GM23338 (cell line): ENCODE results near the gene PRPF18. TPM values are rescaled to one million over a fixed set of nuclear protein-coding genes. Genes with fewer than 3 reads are reported as not detected.

Source experiments
- ATAC-seq: fragments of 200-7000 bp; cut with Tn5 transposase; 3 replicates; pipeline ENCODE4 v1.9.1; 2020
- DNase-seq: peaks from one replicate; pipeline ENCODE4 v3.0.0-alpha.2; 2015; ENCODE audit warnings: low spot score
- H2AFZ ChIP-seq: fragments of 200-600 bp; sonication (generic); 2 replicates; pipeline ENCODE4 v1.8.0; 2016; ENCODE audit warnings: antibody characterized with exemption, mild to moderate bottlenecking, moderate library complexity
- H3F3A ChIP-seq: fragments of 200-600 bp; sonication (generic); replicated peaks from 2 replicates; pipeline ENCODE4 v1.8.0; 2017; ENCODE audit warnings: antibody characterized with exemption, mixed run types, low read depth
- H3K27ac ChIP-seq: fragments of 200-600 bp; sonication (generic); 2 replicates; pipeline ENCODE4 v1.6.1; 2016; ENCODE audit warnings: low read depth
- H3K27me3 ChIP-seq: fragments of 200-600 bp; sonication (generic); 2 replicates; pipeline ENCODE4 v1.8.0; 2016; ENCODE audit warnings: mild to moderate bottlenecking, mixed run types, moderate library complexity; ENCODE audit not compliant: insufficient read depth
- H3K36me3 ChIP-seq: fragments of 200-600 bp; sonication (generic); 2 replicates; pipeline ENCODE4 v1.8.0; 2016; ENCODE audit warnings: mild to moderate bottlenecking; ENCODE audit not compliant: insufficient read depth
- H3K4me1 ChIP-seq: fragments of 200-600 bp; sonication (generic); 2 replicates; pipeline ENCODE4 v1.8.0; 2016; ENCODE audit warnings: mild to moderate bottlenecking, moderate library complexity; ENCODE audit not compliant: insufficient read depth
- H3K4me2 ChIP-seq: fragments of 200-600 bp; sonication (generic); 2 replicates; pipeline ENCODE4 v1.7.1; 2017; ENCODE audit warnings: mixed run types
- H3K4me3 ChIP-seq: fragments of 200-600 bp; sonication (generic); 2 replicates; pipeline ENCODE4 v1.6.1; 2016; ENCODE audit warnings: mixed run types
- H3K79me2 ChIP-seq: fragments of 200-600 bp; sonication (generic); replicated peaks from 2 replicates; pipeline ENCODE4 v1.8.0; 2017; ENCODE audit warnings: mild to moderate bottlenecking; ENCODE audit not compliant: insufficient read depth
- H3K9me2 ChIP-seq: fragments of 200-600 bp; sonication (generic); 2 replicates; pipeline ENCODE4 v1.8.0; 2017; ENCODE audit not compliant: insufficient read depth
- H4K20me1 ChIP-seq: fragments of 200-600 bp; sonication (generic); replicated peaks from 2 replicates; pipeline ENCODE4 v1.8.0; 2017; ENCODE audit warnings: mild to moderate bottlenecking; ENCODE audit not compliant: insufficient read depth
- H3K27ac Mint-ChIP-seq: 2 replicates; pipeline ENCODE4 v1.8.0; 2020; ENCODE audit warnings: inconsistent platforms, mild to moderate bottlenecking, moderate library complexity, mixed read lengths
- H3K27me3 Mint-ChIP-seq: 3 replicates; pipeline ENCODE4 v1.8.0; 2022; ENCODE audit warnings: low read depth, mild to moderate bottlenecking, moderate library complexity, mixed read lengths, inconsistent platforms; ENCODE audit not compliant: insufficient read depth, poor library complexity
- H3K36me3 Mint-ChIP-seq: 3 replicates; pipeline ENCODE4 v1.8.0; 2021; ENCODE audit warnings: low read depth, mild to moderate bottlenecking, inconsistent platforms, moderate library complexity, mixed read lengths
- H3K4me1 Mint-ChIP-seq: 3 replicates; pipeline ENCODE4 v1.8.0; 2020; ENCODE audit warnings: mild to moderate bottlenecking, inconsistent platforms, mixed read lengths
- H3K4me3 Mint-ChIP-seq: 3 replicates; pipeline ENCODE4 v1.8.0; 2021; ENCODE audit warnings: moderate library complexity, mild to moderate bottlenecking, inconsistent platforms, mixed read lengths
- H3K9me3 Mint-ChIP-seq: 3 replicates; pipeline ENCODE4 v1.8.0; 2020; ENCODE audit warnings: moderate library complexity, mild to moderate bottlenecking, inconsistent platforms, mixed read lengths
- CREB1 ChIP-seq: fragments of 250-450 bp; sonication (Bioruptor Pico); IDR thresholded peaks from 2 replicates; pipeline ENCODE4 v1.5.0; 2020; ENCODE audit warnings: low read depth, mild to moderate bottlenecking, moderate library complexity
- CTCF ChIP-seq, 2 experiments: fragments of 200-600 bp in 1 of 2; sonication (generic) in 1 of 2; conservative IDR thresholded peaks; 2 replicates each; pipeline versions ENCODE4 v1.5.1 to v1.6.1; 2016 to 2017; ENCODE audit warnings: antibody characterized with exemption in 2 of 2, low read depth in 2 of 2, mild to moderate bottlenecking in 2 of 2, moderate library complexity in 1 of 2
- EZH2phosphoT487 ChIP-seq: fragments of 200-600 bp; sonication (generic); IDR thresholded peaks from one replicate; pipeline ENCODE4 v1.8.1; 2018; ENCODE audit warnings: antibody characterized with exemption; ENCODE audit not compliant: unreplicated experiment
- JUNB ChIP-seq: IDR thresholded peaks from one replicate; pipeline ENCODE4 v1.6.1; 2016; ENCODE audit warnings: antibody characterized with exemption; ENCODE audit not compliant: unreplicated experiment
- NANOG ChIP-seq: IDR thresholded peaks from 2 replicates; pipeline ENCODE4 v1.6.1; 2016; ENCODE audit warnings: antibody characterized with exemption, borderline replicate concordance
- STAT1 ChIP-seq: IDR thresholded peaks from one replicate; pipeline ENCODE4 v1.6.1; 2016; ENCODE audit warnings: antibody characterized with exemption; ENCODE audit not compliant: unreplicated experiment
- polyA plus RNA-seq: library from polyadenylated mRNA; unstranded; fragments of >200 nt; fragmentation: Nextera tagmentation; extraction: Ambion mirVana; gene quantifications from 2 replicates; pipeline ENCODE4 v1.2.1, GENCODE V29; 2016
- total RNA-seq: library from RNA; depleted of rRNA; stranded (reverse); fragments of >200 nt; shearing (Covaris generic); gene quantifications from 2 replicates; pipeline ENCODE4 v1.2.3, GENCODE V29; 2014
- TF ChIP-seq, protein P1 (sequence below): IDR thresholded peaks from one replicate; pipeline ENCODE4 v1.6.1; 2018; ENCODE audit warnings: antibody characterized with exemption; ENCODE audit not compliant: unreplicated experiment
- TF ChIP-seq, protein P2 (sequence below): IDR thresholded peaks from 2 replicates; pipeline ENCODE4 v1.6.1; 2016; ENCODE audit warnings: antibody characterized with exemption

Gene PRPF18
- total and polyA plus RNA-seq, 2 experiments from 2014 or later, result 15.1 to 17.2 TPM

GRCh38 chr10:13654118-13654830, 67.5 kb downstream of the PRPF18 start:
- DNase-seq (no peak), ATAC-seq (no peak)
- Mint-ChIP-seq H3K27me3 (no peaks in the 10 kb centered on the region), H3K36me3 (peaks cover 42% of the 10 kb centered on the region), H3K4me3 (no peak overlapping the region), H3K27ac (no peak overlapping the region), H3K4me1 (no peaks in the 10 kb centered on the region), H3K9me3 (no peaks in the 10 kb centered on the region)
- Histone ChIP-seq H3K27me3 (no peaks in the 10 kb centered on the region), H3K4me2 (no peak overlapping the region), H3K36me3 (no peaks in the 10 kb centered on the region), H4K20me1 (0 out of 2 replicates have a peak, but pooled peaks cover 3% of the 10 kb centered on the region), H3K79me2 (no peaks in the 10 kb centered on the region), H3K27ac (no peak overlapping the region), H3K4me1 (no peaks in the 10 kb centered on the region), H3K4me3 (no peak overlapping the region), H3K9me2 (no peaks in the 10 kb centered on the region), H2AFZ (no peak overlapping the region), H3F3A (no peaks in the 10 kb centered on the region)
- TF ChIP-seq, protein P1, sequence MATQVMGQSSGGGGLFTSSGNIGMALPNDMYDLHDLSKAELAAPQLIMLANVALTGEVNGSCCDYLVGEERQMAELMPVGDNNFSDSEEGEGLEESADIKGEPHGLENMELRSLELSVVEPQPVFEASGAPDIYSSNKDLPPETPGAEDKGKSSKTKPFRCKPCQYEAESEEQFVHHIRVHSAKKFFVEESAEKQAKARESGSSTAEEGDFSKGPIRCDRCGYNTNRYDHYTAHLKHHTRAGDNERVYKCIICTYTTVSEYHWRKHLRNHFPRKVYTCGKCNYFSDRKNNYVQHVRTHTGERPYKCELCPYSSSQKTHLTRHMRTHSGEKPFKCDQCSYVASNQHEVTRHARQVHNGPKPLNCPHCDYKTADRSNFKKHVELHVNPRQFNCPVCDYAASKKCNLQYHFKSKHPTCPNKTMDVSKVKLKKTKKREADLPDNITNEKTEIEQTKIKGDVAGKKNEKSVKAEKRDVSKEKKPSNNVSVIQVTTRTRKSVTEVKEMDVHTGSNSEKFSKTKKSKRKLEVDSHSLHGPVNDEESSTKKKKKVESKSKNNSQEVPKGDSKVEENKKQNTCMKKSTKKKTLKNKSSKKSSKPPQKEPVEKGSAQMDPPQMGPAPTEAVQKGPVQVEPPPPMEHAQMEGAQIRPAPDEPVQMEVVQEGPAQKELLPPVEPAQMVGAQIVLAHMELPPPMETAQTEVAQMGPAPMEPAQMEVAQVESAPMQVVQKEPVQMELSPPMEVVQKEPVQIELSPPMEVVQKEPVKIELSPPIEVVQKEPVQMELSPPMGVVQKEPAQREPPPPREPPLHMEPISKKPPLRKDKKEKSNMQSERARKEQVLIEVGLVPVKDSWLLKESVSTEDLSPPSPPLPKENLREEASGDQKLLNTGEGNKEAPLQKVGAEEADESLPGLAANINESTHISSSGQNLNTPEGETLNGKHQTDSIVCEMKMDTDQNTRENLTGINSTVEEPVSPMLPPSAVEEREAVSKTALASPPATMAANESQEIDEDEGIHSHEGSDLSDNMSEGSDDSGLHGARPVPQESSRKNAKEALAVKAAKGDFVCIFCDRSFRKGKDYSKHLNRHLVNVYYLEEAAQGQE, result no peak
- TF ChIP-seq, protein P2, sequence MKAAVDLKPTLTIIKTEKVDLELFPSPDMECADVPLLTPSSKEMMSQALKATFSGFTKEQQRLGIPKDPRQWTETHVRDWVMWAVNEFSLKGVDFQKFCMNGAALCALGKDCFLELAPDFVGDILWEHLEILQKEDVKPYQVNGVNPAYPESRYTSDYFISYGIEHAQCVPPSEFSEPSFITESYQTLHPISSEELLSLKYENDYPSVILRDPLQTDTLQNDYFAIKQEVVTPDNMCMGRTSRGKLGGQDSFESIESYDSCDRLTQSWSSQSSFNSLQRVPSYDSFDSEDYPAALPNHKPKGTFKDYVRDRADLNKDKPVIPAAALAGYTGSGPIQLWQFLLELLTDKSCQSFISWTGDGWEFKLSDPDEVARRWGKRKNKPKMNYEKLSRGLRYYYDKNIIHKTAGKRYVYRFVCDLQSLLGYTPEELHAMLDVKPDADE, result no peak
- TF ChIP-seq STAT1 (no peak), CTCF (conservative IDR thresholded peaks at IDR 0.05; ENCODE audit: low read depth in 2 of 2) (no peak), CREB1 (CRISPR knock-in tag) (no peak)

GRCh38 chr10:13654846-13655245, 68.1 kb downstream of the PRPF18 start:
- DNase-seq (no peak), ATAC-seq (no peak)
- H3K27ac Mint-ChIP-seq, result no peak overlapping the region
- H3K4me2 ChIP-seq, result no peak overlapping the region
- H3K4me3 Mint-ChIP-seq, result no peak overlapping the region
- H3F3A ChIP-seq, result no peaks in the 10 kb centered on the region
- no peaks in the 10 kb centered on the region for H3K79me2 ChIP-seq
- peaks cover 46% of the 10 kb centered on the region for H3K36me3 Mint-ChIP-seq
- no peaks in the 10 kb centered on the region for H3K27me3 Mint-ChIP-seq
- no peak overlapping the region for H3K4me3 ChIP-seq
- 0 out of 2 replicates have a peak, but pooled peaks cover 3% of the 10 kb centered on the region for H4K20me1 ChIP-seq
- peaks cover 2% of the 10 kb centered on the region; the same call in 2 of the 3 replicates for H3K4me1 Mint-ChIP-seq
- H3K27ac ChIP-seq, result no peak overlapping the region
- H3K36me3 ChIP-seq, result no peaks in the 10 kb centered on the region
- H3K9me2 ChIP-seq, result no peaks in the 10 kb centered on the region
- H3K27me3 ChIP-seq, result no peaks in the 10 kb centered on the region
- H3K9me3 Mint-ChIP-seq, result no peaks in the 10 kb centered on the region
- no peak overlapping the region for H2AFZ ChIP-seq
- H3K4me1 ChIP-seq, result no peaks in the 10 kb centered on the region; the same call in 1 of the 2 replicates
- no peak for TF ChIP-seq NANOG
- TF ChIP-seq, protein P1, result no peak
- no peak for TF ChIP-seq CREB1 (CRISPR knock-in tag)
- TF ChIP-seq EZH2phosphoT487, result no peak
- no peak for TF ChIP-seq CTCF (conservative IDR thresholded peaks at IDR 0.05; ENCODE audit: low read depth in 2 of 2)
- no peak for TF ChIP-seq JUNB
